Stimulated activated CD4-positive, alpha-beta T cell treated with anti-CD3 and anti-CD28 coated beads, Interleukin-1b, Interleukin-23, amount 100 ng/mL, for 48 hours (primary cell): ENCODE data around the gene USB1.

Experiments
- DNase-seq: peaks from one replicate; pipeline ENCODE4 v3.0.0-alpha.2; 2020

Gene USB1

GRCh38 chr16:58020628-58021521, 19.7 kb downstream of the USB1 start:
- DNase-seq: peak; percentile 41

DNA sequence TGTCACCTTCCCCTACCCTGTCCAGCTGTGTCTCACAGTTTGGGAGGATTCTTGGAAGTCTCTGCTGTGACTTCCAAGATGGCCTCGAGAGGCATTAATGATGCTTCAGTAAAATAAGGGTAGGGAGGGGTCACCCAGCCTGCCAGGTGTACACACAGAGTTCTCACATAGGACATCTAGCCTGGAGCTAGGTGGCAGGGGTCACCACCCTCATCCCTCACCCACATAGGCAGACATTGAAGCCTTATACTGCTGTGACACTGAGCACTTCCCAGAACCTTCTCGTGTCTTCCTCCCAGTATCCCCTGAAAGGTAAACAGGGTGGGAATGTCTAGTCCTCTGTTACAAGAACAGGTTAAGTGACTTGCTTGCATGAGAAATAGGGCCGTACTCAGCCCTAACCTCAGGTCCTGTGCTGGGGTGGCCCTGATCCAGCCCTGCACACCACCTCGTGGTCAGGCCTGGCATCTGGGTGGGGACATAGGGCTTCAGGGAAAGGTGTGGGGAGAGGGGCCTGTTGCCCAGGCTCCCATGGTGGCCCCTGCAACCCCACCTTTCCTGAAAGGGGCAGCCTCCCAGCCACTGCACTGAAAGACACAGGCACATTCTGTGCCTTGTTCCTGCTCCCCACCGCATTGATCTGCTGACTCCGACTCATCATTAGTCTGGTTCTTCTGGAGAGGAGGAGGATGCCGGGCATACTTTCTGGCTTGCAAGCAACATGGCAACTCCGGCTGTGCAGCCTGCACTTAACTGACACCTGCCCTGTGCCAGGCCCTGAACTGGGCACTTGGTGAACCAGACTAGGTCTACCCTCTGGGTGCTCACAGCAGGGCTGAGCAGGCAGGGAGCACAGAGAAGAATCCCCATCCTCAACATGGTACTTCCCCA, 20.7 kb downstream of the USB1 start:
- no peak for DNase-seq

DNA sequence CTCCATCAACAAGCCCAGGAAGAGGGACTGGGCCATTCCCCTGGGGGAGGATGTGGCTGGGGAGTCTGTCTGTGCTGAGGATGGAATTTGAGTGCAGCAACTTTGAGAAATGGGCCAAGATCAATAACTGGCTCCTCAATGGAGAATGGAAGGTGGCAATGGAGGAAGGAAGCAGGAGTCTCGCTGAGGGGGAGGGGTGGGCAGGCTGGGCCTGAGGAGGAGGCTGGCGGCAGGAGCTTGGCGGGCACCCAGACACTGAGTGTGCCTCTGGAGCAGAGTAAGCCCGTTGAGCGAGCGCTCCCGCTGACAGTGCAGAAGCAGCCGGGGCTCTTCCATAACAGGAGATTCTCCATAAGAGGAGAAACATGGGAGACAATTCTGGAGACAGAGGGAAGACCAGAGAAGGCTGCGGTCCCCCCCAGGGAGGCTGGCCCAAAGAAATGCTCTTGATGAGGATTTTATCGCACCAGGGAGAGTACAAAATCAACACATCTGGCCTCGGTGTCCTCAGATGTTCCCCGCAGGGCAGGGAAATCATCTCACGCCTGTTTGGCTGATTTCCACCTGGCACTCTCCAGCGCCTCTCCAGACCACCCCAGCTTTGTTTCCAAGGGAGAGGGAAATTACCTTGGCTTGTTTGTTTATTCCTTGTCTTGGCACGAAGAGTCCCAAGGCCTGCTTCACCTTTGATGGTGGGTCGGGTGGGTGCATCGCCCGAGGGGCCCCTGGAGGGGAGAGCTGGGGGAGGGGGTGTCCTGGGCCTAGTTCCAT, 21.6 kb downstream of the USB1 start:
- DNase-seq: no peak

- no peak for DNase-seq
These were observed 23.5 kb downstream of the USB1 start for GRCh38 chr16:58024486-58025350.

DNA sequence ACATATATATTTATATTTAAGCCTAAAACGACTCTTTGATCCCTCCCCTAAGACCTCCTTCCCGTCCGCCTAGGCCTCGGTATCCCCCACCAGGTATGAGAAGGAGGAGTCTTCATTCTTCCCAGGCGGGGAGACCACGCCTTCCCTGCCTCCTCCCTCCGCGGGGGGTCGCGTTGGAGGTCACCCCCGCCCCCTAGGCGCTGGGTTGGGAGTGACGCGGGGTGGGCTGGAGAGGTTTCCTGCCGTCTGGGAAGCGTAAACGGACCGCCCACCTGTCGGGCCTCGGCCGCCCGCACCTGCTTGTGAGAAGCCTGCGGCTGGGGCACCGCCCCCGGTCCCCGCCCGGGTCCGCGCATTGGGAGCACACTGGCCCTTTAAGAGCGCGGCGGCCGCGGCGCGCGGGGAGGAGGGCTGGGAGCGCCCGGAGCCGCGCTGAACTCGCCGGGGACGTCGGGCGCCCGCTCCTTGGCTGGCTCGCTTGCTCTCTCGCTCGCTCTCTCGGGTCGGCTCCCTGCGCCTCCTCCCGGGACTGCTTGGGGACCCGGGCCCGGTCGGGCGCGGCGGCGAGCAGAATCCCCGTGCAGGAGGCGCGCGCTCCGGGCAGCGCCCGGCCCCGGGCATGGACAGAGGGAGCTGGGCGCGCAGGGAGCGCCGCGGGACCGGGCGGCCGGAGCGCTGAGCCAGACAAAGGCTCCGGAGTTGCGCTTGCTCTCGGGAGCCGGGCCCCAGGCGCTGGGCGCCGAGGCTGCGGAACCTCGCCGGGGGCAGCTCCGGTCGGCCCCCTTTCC, 24.3 kb downstream of the USB1 start, which contains the start of gene MMP15:
MMP15 (plus strand) TSS at position 404 of the 788 bp plus-strand sequence. CDS start 597 bp downstream, outside the sequence.
- DNase-seq: peak; percentile 58

GRCh38 chr16:58026139-58026704, 25.0 kb downstream of the USB1 start:
- no peak for DNase-seq

- no peak for DNase-seq
These were observed 25.5 kb downstream of the USB1 start for GRCh38 chr16:58026705-58027160.

GRCh38 chr16:58027161-58027915, 26.1 kb downstream of the USB1 start:
- DNase-seq: no peak

DNA sequence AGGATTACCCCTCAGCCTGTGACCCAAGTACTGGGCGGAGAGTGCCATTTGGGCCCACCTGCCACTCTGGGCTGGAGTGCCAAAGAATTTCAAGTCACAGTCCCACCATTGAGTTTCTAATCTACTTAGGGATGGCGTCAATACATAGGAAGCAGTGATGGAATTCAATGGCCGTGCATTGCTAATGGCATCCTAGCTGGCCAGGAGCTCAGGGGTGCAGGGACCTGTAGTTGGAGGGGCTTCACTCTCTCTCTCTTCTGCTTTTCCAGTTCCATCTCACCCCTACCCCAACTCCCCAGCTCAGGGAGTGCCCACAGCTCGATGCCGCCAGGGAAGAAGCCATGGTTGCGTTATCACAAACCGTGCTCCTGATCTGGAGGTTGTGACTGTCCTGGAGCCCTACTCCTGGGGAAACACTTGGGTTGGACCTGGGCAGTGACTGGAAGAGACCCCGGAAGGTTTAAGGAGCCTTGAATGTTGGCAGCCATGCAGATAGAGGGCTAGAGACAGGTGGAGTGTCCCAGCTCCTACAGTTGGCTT, 26.8 kb downstream of the USB1 start:
- no peak for DNase-seq

DNA sequence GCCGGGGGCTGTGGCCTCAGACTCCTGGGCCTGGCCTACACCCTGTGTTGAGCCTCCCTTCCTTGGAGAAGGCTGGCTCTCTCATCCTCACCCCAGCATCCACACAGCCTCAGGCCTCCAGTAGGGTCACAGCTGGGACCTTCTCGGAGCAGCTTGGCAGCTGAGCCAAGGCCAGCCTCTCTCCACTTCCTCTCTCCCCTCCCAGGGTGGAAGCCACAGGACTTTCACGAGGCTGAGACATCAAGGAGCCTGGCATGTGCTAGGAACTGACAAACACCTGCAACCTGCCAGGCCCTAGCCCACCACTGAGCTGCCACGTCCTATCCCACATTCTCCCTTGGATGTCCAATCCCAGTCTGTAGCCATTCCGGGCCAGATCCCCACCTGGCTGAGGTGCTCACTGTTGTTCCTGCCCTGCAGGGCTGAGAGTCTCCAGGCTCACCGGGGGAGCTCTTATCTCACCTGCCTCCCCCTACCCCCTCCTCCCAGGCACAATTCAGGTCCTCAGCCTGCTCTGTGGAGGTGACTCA, 27.4 kb downstream of the USB1 start:
- no peak for DNase-seq

DNA sequence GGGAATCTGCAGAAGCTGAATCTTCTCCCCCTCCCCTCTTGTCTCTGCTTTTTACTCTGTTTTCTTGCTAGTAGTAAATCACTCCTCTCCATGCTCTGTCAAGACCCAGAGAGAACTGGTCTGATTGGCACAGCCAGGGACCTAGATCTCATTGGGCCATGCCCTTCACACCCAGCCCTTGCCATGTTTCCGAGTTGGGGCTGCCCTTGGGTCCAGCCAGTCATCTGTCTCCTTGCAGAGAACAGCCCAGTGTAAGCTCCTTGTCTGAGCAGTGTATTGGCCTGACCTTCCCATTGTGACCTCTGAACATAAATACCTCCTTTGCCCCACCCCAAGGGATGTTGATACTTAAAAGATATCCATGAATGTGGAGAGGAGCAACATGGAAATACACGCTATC, 28.2 kb downstream of the USB1 start:
- no peak for DNase-seq

DNA sequence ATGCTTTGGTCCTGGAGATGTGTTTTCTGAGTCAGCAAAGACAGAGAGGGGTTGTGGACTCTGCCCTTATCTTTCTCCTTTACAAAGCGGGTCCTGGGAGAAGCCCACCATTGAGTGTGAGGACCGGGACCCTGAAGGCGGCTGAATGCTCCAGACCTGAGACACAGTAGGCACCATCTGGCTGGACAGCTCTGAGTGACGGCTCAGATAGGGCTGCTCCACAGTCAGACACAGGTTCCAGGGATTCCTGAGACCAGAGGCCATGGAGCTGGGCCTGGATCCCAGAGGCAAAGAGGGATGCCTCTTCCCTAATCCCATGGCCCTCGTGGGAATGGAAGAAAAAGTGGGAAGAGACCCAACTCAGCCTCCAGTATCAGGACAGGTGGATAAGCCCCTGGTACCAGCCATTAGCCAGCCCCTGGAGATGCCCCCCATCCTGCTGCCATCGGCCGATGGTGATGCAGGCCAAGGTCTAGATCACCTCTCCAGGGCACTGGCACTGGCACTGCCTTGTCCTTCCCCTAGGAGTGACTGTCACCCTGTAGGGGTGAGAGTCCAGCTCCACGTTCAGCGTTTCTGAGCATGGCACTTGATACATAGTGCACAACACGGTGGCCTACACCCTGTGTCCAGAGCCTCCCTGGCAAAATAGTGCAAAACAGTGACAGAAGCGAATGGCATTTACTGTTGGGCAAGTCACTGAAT, 29.1 kb downstream of the USB1 start:
- DNase-seq: no peak

- no peak for DNase-seq
These were observed 30.0 kb downstream of the USB1 start for GRCh38 chr16:58031016-58031800.

DNA sequence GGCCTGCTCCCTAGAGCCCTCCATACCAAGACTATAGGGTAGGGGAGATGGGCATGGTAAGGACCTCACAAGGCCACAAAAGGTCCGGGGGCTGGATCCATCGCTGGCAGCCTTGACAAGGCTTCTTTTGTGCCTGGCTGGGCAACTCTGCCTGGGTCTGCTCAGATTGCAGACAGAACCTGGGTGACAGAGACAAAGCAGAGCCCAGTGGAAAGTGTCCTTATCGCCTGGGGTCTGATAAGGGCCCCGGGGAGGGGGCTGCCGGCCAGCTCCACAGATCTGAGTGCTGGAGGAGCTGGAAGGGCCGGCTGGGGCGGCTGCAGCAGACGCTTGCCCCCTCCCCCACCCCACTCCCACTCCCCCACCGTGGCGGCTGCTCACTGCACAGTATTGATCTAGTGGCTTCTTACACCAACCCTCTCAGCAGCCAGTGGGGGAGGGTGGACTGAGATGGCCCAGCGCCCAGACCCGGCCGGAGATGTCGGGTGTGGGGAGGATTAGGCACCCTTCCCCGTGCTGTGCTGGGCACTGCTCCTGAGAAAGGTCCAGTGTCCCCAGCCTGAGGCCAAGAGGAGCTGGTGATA, 31.6 kb downstream of the USB1 start:
- DNase-seq: no peak

GRCh38 chr16:58034128-58034685, 33.0 kb downstream of the USB1 start:
- no peak for DNase-seq

DNA sequence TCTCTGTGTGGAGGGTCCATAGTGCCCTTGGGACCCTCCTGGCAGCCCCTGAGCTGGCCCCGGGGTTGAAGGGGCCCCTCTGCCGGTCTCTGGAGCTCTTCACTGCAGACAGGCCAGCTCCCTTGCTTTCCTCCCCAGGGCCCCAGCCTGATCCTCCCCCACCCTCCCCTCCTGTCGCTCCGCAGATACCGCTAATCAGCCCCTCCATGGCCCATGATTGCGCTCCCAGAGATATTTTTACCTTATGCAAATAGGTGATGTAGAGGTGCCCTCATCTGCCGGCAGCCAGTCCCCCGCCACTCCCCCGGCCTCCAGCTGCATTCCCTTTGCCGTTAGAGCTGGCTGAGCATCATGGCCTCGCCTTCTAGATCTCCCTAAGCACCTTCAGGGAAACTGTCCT, 33.6 kb downstream of the USB1 start:
- DNase-seq: no peak
